Ecto neural progenitor cell (in vitro differentiated cells): ENCODE results near the gene CD160.
"Not testable (repeated sequence)": the region's sequence is repeated elsewhere in the genome, so short reads cannot be mapped to it uniquely, and the experiment has no call there.

ENCODE experiments used
- DNase-seq: peaks from one replicate; pipeline ENCODE4 v3.0.0-alpha.2; 2018; ENCODE audit warnings: low spot score

CD160 gene

DNA sequence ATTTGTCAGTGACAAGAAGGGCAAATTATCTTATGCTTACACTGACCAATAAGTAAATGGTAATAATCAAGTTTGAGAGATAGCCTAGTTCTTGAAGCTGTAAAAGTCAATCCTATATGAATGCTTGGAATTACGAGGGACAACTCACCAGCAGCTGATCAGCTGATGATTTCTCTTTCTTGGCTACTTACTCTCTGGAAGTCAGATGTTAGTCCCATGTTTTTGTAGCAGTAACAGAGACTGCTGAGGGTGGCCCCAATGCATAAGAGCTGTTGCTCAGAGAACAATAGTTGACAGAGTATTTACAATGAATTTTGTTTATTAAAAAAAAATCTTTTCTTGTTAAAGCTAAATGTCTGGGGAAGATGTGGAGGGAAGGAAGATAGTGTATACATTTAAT lies 39.3 kb downstream of the CD160 start:
- no peak for DNase-seq

- DNase-seq, result no peak
Measured at GRCh38 chr1:145759721-145760120, 40.4 kb downstream of the CD160 start.

DNA sequence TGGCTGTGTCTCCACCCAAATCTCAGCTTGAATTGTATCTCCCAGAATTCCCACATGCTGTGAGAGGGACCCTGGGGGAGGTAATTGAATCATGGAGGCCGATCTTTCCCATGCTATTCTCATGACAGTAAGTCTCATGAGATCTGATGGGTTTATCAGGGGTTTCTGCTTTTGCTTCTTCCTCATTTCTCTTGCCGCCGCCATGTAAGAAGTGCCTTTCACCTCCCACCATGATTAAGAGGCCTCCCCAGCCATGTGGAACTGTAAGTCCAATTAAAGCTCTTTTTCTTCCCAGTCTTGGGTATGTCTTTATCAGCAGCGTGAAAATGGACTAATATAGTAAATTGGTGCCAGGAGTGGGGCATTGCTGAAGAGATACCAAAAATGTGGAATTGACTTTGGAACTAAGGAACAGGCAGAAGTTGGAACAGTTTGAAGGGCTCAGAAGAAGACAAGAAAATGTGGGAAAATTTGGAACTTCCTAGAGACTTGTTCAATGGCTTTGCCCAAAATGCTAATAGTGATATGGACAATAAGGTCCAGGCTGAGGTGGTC lies 41.2 kb downstream of the CD160 start:
- DNase-seq, result not testable (repeated sequence)

DNA sequence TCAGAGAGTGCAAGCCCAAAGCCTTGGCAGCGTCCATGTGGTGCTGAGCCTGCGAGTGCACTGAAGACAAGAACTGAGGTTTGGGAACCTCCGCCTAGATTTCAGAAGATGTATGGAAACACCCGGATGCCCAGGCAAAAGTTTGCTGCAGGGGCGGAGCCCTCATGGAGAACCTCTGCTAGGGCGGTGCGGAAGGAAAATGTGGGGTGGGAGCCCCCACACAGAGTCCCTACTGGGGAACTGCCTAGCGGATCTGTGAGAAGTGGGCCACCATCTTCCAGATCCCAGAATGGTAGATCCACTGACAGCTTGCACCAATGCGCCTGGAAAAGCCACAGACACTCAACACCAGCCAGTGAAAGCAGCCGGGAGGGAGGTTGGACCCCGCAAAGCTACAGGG lies 42.2 kb downstream of the CD160 start:
- not testable (repeated sequence) for DNase-seq

DNA sequence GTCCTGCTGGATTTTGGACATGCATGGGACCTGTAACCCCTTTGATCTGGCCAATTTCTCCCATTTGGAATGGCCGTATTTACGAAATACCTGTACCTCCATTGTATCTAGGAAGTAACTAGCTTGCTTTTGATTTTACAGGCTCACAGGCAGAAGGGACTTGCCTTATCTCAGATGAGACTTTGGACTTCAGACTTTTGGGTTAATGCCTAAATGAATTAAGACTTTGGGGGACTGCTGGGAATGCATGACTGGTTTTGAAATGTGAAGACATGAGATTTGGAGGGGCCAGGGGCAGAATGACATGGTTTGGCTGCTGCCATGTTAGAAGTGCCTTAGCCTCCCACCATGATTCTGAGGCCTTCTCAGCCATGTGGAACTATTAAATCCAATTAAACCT lies 42.7 kb downstream of the CD160 start:
- DNase-seq, result not testable (repeated sequence)

DNA sequence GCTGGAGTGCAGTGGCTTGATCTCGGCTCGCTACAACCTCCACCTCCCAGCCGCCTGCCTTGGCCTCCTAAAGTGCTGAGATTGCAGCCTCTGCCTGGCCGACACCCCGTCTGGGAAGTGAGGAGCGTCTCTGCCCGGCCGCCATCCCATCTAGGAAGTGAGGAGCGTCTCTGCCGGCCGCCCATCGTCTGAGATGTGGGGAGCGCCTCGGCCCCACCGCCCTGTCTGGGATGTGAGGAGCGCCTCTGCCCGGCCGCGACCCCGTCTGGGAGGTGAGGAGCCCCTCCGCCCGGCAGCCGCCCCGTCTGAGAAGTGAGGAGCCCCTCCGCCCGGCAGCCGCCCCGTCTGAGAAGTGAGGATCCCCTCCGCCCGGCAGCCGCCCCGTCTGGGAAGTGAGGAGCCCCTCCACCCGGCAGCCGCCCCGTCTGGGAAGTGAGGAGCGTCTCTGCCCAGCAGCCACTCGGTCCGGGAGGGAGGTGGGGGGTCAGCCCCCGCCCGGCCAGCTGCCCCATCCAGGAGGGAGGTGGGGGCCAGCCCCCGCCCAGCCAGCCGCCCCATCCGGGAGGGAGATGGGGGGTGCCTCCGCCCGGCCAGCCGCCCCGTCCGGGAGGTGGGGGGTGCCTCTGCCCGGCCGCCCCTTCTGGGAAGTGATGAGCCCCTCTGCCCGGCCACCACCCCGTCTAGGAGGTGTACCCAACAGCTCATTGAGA lies 45.1 kb downstream of the CD160 start:
- DNase-seq, result not testable (repeated sequence)

DNA sequence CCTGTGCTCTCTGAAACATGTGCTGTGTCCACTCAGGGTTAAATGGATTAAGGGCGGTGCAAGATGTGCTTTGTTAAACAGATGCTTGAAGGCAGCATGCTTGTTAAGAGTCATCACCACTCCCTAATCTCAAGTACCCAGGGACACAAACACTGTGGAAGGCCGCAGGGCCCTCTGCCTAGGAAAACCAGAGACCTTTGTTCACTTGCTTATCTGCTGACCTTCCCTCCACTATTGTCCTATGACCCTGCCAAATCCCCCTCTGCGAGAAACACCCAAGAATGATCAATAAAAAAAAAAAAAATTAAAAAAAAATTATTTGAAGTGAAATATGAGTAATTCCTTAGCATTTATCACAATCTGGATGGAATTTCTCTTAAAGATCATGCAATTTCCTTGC lies 45.8 kb downstream of the CD160 start:
- not testable (repeated sequence) for DNase-seq

- DNase-seq, result not testable (repeated sequence)
Measured at GRCh38 chr1:145765585-145766360, 46.5 kb downstream of the CD160 start.

- DNase-seq, result not testable (repeated sequence)
Measured at GRCh38 chr1:145766926-145767325, 47.6 kb downstream of the CD160 start.

DNA sequence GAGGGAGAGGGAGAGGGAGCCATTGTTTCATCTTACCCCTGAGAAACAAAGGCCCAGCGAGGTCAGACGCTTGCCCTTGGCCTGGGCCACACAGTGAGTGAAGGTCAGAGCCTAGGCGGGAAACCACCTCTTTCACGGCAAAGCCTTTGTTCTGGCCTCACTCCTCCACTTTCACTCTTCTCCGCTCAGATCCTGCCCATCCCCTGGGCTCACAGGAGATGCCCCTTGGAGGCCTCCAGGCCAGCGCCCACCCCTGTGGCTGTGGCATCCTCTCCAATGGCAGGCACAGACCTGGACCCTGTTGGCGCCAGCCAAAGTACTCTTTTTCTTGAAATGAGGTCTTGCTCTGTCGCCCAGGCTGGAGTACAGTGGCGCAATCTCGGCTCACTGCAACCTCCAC lies 48.7 kb downstream of the CD160 start:
- DNase-seq, result not testable (repeated sequence)

- no peak for DNase-seq
Measured at GRCh38 chr1:145771056-145771455, 51.8 kb downstream of the CD160 start.

GRCh38 chr1:145773423-145773822 lies 54.1 kb downstream of the CD160 start:
- no peak for DNase-seq

DNA sequence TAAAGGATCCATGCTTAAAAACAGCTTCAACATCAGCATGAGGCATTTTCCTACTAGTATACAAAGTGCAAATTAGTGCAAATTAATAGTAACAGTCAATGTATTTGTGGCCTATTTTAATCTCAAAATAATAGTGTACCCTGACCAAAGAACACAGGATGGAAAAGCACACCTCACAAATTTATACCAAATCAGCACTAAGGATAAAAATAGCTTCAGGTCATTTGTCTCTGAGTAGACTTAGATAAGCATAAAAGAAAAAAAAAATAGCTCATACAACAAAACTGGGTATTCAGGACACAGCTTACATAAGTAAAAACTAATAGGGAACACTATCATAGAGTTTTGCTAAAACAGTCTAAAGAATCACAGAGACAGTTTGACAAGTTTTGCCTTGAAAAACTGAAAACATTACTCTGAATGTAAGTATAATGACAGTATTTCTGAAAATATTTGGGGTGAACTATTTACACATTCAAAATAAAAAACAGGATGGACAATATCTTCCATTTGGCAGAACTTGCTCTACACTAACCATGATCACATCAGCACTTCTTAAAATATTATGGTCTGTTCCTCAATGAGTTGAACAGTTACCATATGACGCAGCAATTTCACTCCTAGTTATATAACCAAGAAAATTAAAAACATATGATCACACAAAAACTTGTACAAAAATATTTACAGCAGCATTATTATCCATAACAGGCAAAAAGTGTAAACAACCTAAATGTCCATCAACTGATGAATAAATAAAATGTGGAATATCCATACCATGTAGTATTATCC lies 58.3 kb downstream of the CD160 start:
- no peak for DNase-seq

DNA sequence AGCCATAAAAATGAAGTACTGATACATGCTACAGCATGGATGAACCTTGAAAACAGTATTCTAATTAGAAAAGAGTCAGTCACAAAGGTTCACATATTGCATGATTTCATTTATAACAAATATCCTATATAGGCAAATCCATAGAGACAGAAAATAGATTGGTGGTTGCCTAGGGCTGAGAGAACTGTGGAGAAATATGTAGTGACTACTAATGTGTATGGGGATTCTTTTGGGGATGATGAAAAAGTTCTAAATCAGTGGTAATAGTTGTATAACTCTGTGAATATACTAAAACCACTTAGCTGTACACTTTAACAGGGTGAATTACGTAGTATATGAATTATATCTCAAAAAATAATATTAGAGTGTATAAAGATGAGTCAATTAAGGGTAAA lies 58.8 kb downstream of the CD160 start:
- DNase-seq, result no peak

DNA sequence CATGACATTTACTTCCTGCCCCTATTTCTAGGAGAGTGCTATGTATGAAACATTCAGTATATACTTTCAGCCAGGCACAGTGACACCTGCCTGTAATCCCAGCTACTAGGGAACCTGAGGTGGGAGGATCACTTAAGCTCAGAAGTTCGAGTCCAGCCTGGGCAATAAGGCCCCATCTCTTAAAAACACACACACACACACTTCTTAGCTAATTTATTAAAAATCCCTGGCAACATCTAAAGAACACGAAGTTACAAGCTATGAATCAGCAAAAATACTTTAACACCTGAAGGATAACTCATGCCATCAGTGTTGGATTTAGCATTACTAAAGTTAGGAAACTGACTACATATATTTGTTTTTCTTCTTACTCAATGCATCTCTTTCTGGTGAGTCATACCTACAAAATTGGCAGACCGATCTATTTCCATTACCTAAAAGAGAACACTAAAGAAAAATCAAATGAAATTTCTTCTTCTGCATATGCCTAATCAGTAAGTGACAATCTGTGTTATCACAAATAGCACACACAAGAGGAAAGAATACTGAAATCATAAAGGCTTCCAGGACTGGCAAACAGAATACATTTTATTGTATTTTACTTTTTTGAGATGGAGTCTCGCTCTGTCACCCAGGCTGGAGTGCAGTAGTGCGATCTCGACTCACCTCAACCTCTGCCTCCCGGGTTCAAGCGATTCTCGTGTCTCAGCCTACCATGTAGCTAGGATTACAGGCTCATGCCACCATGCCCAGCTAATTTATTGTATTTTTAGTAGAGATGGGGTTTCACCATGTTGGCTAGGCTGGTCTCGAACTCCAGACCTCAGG lies 63.2 kb downstream of the CD160 start:
- no peak for DNase-seq

- no peak for DNase-seq
Measured at GRCh38 chr1:145784409-145784808, 65.1 kb downstream of the CD160 start.

- no peak for DNase-seq
Measured at GRCh38 chr1:145785547-145785946, 66.2 kb downstream of the CD160 start.

GRCh38 chr1:145786271-145786670 lies 67.0 kb downstream of the CD160 start:
- DNase-seq, result no peak

DNA sequence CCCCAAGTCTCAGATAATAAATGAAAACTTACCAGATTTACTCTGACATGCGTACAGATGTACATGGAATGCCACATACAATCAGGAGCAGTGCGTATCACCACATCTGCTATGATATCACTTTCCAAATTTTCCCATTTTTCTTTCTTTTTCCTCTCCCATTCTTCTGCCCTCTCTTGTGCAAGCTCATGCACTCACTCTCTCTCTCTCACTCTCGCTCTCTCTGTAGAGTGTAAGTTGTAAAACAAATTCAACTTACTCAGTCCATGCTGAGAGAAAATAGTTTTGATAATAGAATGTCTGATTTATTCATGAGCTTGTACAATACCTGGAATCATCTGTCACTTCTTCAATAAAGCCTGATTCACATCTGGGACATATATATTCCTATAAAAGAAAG lies 69.3 kb downstream of the CD160 start:
- DNase-seq, result no peak
